HG03060 (cell line): ENCODE measurements around the gene GRIK4.
"Not testable (repeated sequence)": the region's sequence is repeated elsewhere in the genome, so short reads cannot be mapped to it uniquely, and the experiment has no call there.

Source experiments
- ATAC-seq: cut with Tn5 transposase; IDR thresholded peaks from one replicate; pipeline ENCODE4 v1.9.1; 2021; ENCODE audit warnings: low read depth, moderate number of reproducible peaks; ENCODE audit not compliant: unreplicated experiment

GRIK4 gene

DNA sequence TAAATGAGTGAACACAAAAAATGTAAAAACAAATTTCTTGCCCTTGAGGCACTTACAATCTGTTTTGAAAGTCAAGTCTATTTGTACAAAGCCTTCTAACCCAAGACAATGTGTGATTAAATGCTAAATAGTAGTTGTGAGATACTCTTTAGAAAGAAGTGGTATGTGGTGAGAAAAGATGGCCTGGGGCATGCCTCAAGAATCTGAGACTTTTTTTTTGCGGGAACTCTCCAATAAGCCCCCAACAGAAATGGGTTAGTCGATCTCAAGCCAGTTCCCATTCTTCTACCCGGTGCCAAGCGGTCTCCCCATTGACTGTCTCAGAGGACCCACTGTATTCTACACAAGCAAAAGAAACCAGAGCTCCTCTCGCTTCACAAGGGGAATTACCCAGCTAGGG is 485.4 kb downstream of the GRIK4 start:
- no peak for ATAC-seq

DNA sequence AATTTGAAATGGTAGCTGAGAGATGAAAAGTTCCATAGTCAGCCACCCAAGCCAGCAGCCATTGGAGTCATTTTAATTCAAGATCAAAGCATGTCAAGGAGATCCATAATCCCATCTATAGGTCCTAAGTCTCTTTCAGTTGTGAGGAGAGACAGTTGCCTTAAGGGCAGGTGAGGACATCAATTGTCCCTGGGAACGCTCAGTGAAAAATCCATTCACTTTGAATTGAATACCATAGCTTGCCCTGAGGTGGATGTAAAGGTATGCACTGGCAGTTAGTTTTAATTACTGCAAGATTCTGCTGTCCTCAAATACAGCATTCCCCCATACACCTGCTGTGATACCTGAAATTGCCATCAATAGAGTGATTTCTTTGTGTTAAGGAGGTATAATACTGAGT is 487.0 kb downstream of the GRIK4 start:
- ATAC-seq: no peak

DNA sequence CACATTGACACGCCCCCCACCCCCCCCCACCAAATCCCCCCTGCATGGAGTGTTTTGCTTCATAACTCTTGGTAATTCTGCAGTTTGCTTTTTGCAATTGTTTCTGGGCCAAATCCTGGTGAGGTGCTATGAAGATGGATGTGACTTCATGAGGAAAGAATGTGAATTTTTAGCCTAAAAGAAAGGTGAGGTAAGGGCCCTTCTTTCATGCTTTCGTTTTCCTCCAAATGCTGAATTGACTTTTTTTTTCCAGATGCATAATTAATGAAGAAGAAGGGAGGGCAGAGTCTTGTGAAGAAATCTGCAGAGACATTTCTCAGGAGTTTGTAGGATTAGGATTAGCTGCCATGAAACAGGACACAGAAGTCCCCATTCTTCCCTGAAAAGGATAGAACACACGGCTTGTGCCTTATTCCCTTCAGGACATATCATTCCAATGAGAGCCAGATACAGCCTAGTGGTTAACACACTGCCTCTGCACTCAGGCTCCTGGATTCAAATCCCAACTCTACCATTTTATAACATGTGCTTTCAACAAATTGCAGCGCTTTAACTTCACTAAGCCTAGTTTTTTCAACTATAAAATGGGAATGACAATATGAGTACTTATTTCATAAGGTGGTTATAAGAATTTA is 492.8 kb downstream of the GRIK4 start:
- no peak for ATAC-seq

DNA sequence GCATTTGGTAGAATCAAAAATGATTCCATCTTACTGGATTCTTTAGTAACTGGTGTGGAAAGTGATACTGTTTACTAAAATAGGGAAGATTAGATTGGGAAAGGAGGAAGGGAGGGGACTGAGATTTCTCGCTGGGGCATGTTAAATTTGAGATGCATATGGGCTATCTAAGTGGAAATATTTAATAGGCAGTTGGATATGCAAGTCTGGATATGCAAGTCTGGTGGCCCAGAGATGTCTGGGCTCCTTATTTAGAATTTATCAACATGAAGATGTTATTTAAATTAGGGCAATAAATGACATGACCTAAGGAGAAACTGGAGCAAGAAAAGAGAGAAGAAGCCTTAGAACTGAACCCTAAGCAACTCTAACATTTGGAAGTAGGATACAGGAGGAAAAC is 495.4 kb downstream of the GRIK4 start:
- no peak for ATAC-seq

DNA sequence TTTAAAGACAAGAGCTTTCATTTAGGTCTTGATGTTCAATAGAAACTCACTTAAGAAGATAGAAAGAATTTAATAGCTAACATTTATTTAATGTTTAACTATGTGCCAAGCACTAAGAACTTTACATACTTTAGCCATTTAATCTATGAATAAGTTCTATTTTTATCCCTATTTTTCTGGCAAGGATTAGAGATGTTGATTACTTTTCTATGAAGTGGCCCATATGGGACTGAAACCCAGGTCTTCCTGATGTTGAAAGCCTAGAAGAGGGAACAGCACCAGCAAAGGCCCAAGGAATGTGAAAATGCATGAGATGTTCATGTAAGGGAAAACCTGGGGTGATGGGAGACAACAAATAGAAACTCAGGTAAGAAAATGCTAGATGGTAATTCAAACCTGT is 497.0 kb downstream of the GRIK4 start:
- ATAC-seq: no peak

DNA sequence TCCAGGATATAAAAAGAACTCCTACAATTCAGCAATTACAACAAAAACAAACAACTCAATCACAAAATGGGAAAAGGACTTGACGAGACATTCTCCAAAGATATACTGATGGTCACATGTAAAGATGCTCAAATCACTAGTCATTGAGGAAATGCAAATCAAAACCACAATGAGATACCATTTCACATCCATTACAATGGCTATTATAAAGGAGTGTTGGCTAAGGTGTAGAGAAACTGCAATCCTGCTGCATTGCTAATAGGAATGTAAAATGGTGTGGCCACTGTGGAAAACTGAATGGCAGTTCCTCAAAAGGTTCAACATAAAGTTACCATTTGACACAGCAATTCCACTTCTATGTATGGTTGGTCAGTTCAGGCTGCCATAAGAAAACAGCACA is 500.5 kb downstream of the GRIK4 start:
- ATAC-seq: no peak

DNA sequence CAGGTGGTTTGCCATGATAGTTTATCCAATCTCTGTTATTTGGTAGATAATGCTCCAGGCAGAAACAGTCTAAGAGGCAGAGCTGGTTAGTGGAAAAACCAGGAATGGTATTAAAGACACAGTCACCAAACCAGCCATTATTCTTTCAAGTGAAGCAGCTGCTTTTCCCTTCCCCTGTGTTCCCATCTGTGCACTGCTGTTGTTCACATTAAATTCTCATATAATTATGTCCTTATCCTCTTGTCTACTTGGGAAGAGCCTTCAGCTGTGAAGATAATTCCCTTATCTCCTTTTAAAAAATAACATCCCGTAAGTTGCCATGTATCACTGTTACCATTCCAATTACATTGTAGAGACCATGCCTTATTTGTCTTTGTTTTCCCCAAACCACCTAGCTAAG is 507.2 kb downstream of the GRIK4 start:
- no peak for ATAC-seq

DNA sequence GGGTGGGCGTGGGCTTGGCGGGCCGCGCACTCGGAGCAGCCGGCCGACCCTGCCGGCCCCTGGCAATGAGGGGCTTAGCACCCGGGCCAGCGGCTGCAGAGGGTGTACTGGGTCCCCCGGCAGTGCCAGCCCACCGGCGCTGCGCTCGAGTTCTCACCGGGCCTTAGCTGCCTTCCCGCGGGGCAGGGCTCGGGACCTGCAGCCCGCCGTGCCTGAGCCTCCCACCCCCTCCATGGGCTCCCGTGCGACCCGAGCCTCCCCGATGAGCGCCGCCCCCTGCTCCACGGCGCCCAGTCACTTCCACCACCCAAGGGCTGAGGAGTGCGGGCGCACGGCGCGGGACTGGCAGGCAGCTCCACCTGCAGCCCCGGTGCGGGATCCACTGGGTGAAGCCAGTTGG is 510.2 kb downstream of the GRIK4 start:
- ATAC-seq: not testable (repeated sequence)

DNA sequence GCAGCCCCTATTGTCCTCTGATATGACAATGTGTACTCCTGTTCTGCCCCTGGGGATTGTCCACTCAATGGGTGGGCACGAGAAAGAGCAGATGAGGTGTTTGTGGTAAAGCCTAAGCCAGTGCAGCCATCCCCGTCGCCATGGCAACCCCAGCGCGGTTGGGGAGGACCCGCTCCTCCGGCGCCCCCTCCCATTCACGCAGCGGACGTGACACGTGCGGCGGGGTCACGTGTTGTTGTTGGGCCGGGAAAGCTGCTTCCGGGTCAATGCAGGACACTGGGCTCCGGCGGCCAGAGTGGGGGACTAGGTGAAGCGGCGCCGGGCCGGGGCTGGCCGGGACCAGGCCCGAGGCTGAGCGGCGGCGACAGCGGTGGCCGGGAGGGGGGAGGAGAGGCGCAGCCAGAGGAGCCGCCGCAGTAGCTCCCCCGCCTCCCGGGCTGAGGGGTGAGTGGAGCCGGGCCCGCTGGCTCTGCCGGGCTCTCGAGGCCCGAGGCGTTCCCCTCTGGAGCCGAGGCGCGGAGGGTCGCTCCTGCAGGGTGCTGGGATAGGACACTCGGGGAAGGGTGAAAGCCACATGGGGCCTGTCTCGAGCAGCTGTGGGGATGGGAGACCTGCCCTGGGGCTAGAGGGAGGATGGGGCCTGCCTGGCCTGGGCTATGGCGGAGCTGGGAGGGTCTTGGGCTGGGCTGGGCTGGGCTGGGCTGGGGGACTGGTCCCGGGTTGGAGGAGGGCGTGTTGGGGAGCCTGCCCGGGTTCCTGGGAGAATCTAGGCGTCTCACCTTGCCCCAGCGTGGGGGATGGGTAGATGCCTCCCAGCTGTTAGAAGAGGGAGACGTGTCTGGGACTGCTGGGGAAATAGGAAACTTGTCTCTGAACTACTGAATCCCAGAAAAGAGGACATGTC is 512.6 kb downstream of the GRIK4 start, which contains the start of gene TBCEL:
TBCEL (plus strand) TSS at position 255 of the 904 bp plus-strand sequence. CDS start 21,589 bp downstream, outside the sequence.
- ATAC-seq: peak; percentile 59

DNA sequence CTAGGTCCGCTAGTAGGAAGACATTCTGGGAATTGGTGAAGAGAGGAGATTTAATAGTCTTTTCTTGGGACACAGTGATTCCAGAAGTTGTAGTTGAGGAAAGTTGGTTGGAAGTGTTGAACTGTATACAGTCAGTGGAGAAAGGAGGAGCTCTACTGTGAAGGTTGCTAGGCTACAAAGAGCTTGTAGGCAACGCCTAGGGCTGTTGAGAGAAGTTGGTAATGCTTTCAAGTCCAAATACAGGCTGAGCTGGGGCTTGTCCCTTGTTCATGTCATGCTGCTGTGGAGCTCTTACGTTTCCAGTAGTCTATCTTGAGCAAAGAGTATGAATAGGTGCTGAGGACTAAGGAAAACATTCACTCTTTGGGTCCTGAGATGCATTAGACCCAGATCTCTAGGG is 513.4 kb downstream of the GRIK4 start:
- no peak for ATAC-seq

DNA sequence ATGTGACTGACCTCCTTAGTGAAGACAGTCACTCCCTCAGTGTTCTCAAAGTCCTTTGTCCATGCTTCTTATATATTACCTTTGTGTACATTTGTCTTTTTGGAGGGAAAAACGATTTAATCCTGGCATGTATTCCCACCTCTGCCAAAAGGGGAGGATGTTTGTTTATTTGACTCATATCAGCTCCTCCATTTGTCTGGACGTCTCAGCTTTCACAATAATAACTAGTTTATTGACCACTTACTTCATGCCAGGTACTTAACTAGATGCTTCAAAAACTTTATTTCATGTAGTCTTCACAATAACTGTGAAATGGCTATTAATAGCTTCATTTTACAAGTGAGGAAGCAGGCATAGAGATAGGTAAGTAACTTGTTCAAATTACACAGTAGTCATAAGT is 517.6 kb downstream of the GRIK4 start:
- no peak for ATAC-seq

DNA sequence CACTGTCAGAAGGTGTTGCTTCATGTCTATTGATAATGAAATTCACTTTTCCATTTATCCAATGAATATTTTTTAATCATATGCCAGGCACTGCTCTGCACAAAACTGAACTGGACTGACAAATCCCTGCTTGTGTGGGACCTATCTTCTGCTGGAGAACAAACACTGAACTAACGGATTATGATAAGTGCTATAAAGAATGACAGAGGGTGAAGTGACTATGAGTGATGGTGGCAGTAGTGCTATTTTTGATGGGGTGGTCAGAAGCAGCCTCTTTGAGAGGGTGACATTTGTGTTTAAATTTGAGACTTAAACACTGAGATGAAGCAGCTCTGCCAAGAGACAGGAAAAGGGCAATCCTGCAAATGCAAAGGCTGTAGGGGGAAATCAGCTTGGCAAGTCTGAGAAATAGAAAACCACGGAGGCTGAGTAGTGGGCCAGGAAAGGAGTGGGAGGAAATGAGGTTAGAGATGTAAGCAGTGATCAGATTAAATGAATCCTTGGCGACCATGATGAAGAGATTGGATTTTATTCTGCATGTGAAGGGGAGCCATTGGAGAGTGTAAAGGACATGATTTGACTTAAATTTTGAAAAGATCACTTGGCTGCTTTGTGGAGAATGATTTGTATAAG is 518.4 kb downstream of the GRIK4 start:
- ATAC-seq: no peak

DNA sequence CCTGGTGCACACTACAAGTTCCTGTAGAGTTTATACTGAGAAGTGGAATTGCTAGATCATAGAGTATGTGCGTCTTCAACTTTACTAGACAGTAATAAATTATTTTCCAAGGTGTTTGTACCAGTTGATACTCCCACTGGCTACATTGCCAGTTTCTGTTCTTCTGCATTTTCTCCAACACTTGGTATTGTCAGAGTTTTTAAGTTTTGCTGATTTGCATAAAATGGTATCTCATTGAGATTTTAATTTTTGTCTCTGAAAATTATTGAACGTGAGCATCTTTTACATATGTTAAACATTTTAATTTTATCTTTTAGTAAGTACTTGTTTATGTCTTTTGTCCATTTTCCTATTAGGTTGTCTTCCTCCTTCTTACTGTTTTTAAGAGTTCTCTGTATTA is 519.6 kb downstream of the GRIK4 start:
- ATAC-seq: no peak

DNA sequence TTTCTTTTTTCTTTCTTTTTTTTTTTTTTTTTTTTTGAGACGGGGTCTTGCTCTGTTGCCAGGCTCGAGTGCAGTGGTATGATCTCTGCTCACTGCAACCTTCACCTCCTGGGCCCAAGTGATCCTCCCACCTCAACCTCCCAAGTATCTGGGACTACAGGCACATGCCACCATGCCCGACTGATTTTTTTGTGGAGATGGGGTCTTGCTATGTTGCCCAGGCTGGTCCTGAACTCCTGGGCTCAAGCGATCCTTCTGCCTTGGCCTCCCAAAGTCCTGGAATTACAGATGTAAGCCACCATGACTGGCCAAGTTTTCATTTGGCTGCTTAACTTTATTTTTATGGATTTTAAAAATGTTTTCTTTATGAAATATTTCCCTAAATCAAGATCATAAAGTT is 520.1 kb downstream of the GRIK4 start:
- not testable (repeated sequence) for ATAC-seq

DNA sequence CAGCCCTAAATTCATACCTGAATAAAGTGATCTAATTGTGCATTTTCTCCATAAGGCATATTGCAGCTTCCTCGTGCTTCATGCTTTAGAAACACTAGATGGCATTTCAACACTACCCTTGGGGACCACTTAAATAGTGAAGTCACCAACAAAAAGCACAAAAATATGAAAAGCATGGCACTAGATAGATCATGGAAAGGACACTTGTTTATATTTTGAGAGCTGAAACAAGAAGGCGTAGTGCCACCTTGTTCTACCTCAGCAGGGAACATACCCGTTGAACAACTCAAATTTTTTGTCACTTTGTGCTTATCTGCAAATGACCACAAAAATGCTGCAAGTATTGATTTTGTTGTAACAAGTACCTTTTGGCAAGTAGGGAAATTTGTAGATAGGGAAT is 521.0 kb downstream of the GRIK4 start:
- no peak for ATAC-seq

DNA sequence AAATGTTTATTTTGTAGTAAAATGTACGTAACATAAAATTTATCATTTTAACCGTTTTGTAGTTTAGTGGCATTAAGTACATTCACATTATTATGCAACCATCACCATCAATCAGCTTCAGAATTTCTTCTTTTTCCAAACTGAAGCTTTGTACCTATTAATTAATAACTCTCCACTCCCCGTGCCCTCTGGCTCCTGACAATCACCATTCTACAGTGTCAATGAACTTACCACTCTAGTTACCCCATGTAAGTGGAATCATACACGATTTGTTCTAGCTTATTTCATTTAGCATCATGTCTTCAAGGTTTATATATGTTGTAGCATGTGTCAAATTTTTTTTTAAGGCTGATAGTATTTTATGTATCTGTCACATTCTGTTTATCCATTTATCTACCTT is 522.1 kb downstream of the GRIK4 start:
- ATAC-seq: no peak

DNA sequence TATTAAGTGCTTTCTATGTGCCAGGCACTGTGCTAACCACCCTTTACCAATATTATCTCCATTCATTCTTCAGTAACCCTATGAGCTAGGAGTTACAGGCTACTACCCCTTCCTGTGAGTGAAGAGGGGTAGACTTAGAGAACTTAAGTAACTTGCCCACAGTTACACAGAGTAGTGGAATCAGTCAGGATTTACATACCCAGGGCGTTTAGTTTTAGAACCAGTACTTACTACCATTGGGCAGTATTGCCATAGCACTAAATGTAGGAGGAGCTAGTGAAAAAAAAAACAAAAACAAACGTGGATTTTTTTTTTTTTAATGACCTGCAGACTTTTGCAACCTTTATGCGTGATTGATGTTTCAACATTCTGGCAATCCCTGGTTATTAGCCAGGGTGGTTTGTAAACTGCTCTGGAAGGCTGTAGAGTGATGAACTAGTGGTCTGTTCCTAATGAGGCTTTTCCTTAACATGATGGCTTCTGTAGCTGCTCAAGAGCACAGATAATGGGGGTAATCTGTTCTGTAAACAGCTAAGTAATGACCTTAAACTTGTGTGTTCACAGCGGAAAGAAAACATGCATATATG is 523.7 kb downstream of the GRIK4 start:
- no peak for ATAC-seq

DNA sequence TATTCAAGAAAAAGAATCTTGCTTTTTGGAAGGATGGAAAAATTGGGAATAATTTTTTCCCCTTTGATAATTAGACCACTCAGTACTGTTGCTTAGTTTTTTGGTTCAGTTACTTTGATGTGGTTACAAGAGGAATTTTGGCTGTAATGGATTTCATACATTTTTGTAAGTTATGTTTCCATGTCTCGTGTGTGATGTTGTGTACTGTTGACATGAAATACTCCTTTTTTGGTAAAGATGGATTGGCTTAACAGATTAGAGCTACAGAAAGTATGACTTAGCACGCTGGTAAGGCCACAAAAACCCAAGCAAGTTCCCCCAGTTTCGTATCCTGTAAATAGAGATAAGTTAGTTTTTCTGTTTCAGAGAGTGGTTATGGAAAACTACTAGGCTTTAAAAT is 524.2 kb downstream of the GRIK4 start:
- ATAC-seq: no peak

DNA sequence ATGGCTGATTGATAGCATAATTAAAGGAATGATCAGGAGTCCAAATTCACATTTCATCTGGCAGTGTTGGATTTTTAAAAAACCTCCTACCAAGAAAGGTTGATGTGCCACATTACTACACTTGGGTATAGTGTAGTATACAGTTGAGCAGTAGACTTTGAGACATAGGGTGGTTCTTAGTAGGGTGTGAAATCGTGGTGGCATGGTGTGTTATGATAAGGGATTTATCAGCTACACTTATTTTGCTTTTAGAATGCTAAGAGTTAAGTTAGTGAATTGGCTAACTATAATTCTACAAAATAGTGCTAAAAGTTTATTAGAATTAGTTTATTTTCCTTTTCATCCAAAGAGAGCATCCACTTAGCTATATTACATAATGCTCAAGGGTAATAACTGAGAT is 525.5 kb downstream of the GRIK4 start:
- ATAC-seq: no peak
